H1 (cell line): ENCODE data around the gene HSCB. TPM values are rescaled to one million over a fixed set of nuclear protein-coding genes. Genes with fewer than 3 reads are reported as not detected.
"Not testable (repeated sequence)": the region's sequence is repeated elsewhere in the genome, so short reads cannot be mapped to it uniquely, and the experiment has no call there.

Source experiments
- CTCF ChIA-PET: fragments of 300-600 bp; sonication (Branson Sonifier 250); formaldehyde crosslinking; loops from one replicate; lab custom pipeline; 2021; ENCODE audit not compliant: partially characterized antibody; lab: Charles Lee
- POLR2A ChIA-PET: fragments of 300-600 bp; sonication (Branson Sonifier 250); formaldehyde crosslinking; loops from one replicate; lab custom pipeline; 2021; ENCODE audit warnings: inconsistent platforms; ENCODE audit not compliant: partially characterized antibody; lab: Charles Lee
- DNase-seq, 2 experiments: peaks; one replicate each; pipeline versions ENCODE4 v3.0.0 to v3.0.0-alpha.2; 2010 to 2022; ENCODE audit warnings: low spot score in 2 of 2, low read depth in 1 of 2, mixed read lengths in 1 of 2
- FAIRE-seq: peaks from 2 replicates; lab custom pipeline; 2011; peaks lifted over from hg19 to GRCh38; lab: Jason Lieb, UNC
- H2AFZ ChIP-seq: 2 replicates; pipeline ENCODE4 v1.8.1; 2012; ENCODE audit warnings: low read length, inconsistent platforms
- H2AK5ac ChIP-seq: 2 replicates; pipeline ENCODE4 v1.6.1; 2013; ENCODE audit warnings: low read depth, low read length
- H2BK120ac ChIP-seq: replicated peaks from 2 replicates; pipeline ENCODE3; 2013; ENCODE audit warnings: low read depth, low read length, inconsistent platforms
- H2BK12ac ChIP-seq: 2 replicates; pipeline ENCODE4 v1.6.1; 2013; ENCODE audit warnings: low read depth, low read length
- H2BK15ac ChIP-seq: 2 replicates; pipeline ENCODE4 v1.6.1; 2013; ENCODE audit warnings: low read length
- H2BK20ac ChIP-seq: 2 replicates; pipeline ENCODE4 v1.6.1; 2013; ENCODE audit warnings: low read length
- H2BK5ac ChIP-seq: 2 replicates; pipeline ENCODE4 v1.6.1; 2013; ENCODE audit warnings: low read depth, low read length
- H3K14ac ChIP-seq: 2 replicates; pipeline ENCODE4 v1.6.1; 2013; ENCODE audit warnings: inconsistent platforms; ENCODE audit not compliant: insufficient read length
- H3K18ac ChIP-seq: 2 replicates; pipeline ENCODE4 v1.6.1; 2013; ENCODE audit warnings: low read length; ENCODE audit errors: extremely low read depth
- H3K23ac ChIP-seq: 2 replicates; pipeline ENCODE4 v1.6.1; 2013; ENCODE audit warnings: inconsistent platforms; ENCODE audit not compliant: insufficient read length
- H3K23me2 ChIP-seq: 2 replicates; pipeline ENCODE4 v1.6.1; 2013; ENCODE audit warnings: low read depth, low read length
- H3K27ac ChIP-seq: 2 replicates; pipeline ENCODE4 v1.6.1; 2011; ENCODE audit warnings: low read depth, low read length, inconsistent platforms
- H3K27me3 ChIP-seq, 4 experiments: replicated peaks in 1 of 4; 1 replicate in 1 of 4; 2 replicates in 3 of 4; pipeline versions ENCODE4 v1.6.1 to v1.8.1; 2011 to 2013; ENCODE audit warnings: low read length in 3 of 4, mild to moderate bottlenecking in 3 of 4, inconsistent platforms in 2 of 4, mixed read lengths in 2 of 4, moderate library complexity in 1 of 4; ENCODE audit not compliant: control insufficient read depth in 3 of 4, insufficient read depth in 3 of 4; ENCODE audit errors: extremely low read depth in 1 of 4
- H3K36me3 ChIP-seq, 4 experiments: 2 replicates each; pipeline versions ENCODE4 v1.6.1 to v1.8.1; 2011 to 2013; ENCODE audit warnings: mild to moderate bottlenecking in 4 of 4, low read length in 3 of 4, moderate library complexity in 2 of 4, control low read depth in 1 of 4, inconsistent platforms in 1 of 4; ENCODE audit not compliant: insufficient read depth in 4 of 4, control insufficient read depth in 2 of 4
- H3K4ac ChIP-seq: replicated peaks from 2 replicates; pipeline ENCODE3; 2013; ENCODE audit warnings: low read length, low read depth, mixed read lengths, inconsistent platforms; ENCODE audit not compliant: insufficient read length
- H3K4me1 ChIP-seq, 4 experiments: replicated peaks in 1 of 4; 1 replicate in 1 of 4; 2 replicates in 3 of 4; pipeline versions ENCODE4 v1.6.1 to v1.8.1; 2011 to 2013; ENCODE audit warnings: low read length in 3 of 4, inconsistent platforms in 2 of 4, mixed read lengths in 1 of 4; ENCODE audit not compliant: insufficient read depth in 4 of 4, control insufficient read depth in 3 of 4
- H3K4me2 ChIP-seq, 2 experiments: 2 replicates each; pipeline versions ENCODE4 v1.6.1 to v1.8.1; 2011 to 2013; ENCODE audit warnings: low read depth in 2 of 2, low read length in 2 of 2, control low read depth in 1 of 2, inconsistent platforms in 1 of 2, mild to moderate bottlenecking in 1 of 2; ENCODE audit not compliant: insufficient read depth in 1 of 2
- H3K4me3 ChIP-seq, 4 experiments: fragments of 200-600, 300-600 bp in 1 of 4; sonication (generic), shearing (Covaris generic), sonication (Bioruptor Twin) in 1 of 4; 2 replicates each; pipeline versions ENCODE4 v1.5.1 to v1.8.1; 2011 to 2016; ENCODE audit warnings: low read length in 4 of 4, low read depth in 3 of 4, control low read depth in 2 of 4, inconsistent platforms in 2 of 4, mild to moderate bottlenecking in 2 of 4, mixed read lengths in 1 of 4, moderate library complexity in 1 of 4; ENCODE audit not compliant: insufficient read depth in 2 of 4; ENCODE audit errors: extremely low read depth in 1 of 4
- H3K56ac ChIP-seq: replicated peaks from 2 replicates; pipeline ENCODE3; 2013; ENCODE audit warnings: low read depth, mild to moderate bottlenecking, mixed read lengths, low read length, inconsistent platforms; ENCODE audit not compliant: insufficient read length
- H3K79me1 ChIP-seq: 2 replicates; pipeline ENCODE4 v1.6.1; 2013; ENCODE audit warnings: low read depth, low read length, control low read depth
- H3K79me2 ChIP-seq, 2 experiments: 2 replicates each; pipeline versions ENCODE4 v1.6.1 to v1.8.1; 2012 to 2013; ENCODE audit warnings: low read length in 2 of 2, mild to moderate bottlenecking in 2 of 2, inconsistent platforms in 1 of 2; ENCODE audit not compliant: insufficient read depth in 2 of 2, control insufficient read depth in 1 of 2
- H3K9ac ChIP-seq, 4 experiments: replicated peaks in 1 of 4; 1 replicate in 1 of 4; 2 replicates in 3 of 4; pipeline versions ENCODE4 v1.6.1 to v1.8.1; 2011 to 2013; ENCODE audit warnings: low read depth in 3 of 4, low read length in 3 of 4, control low read depth in 2 of 4, mild to moderate bottlenecking in 2 of 4, moderate library complexity in 2 of 4, inconsistent platforms in 1 of 4; ENCODE audit errors: extremely low read depth in 1 of 4
- H3K9me3 ChIP-seq, 2 experiments: 2 replicates each; pipeline versions ENCODE4 v1.6.1 to v1.8.1; 2012 to 2013; ENCODE audit warnings: mild to moderate bottlenecking in 2 of 2, moderate library complexity in 2 of 2, control low read depth in 1 of 2, inconsistent platforms in 1 of 2, low read depth in 1 of 2, low read length in 1 of 2, mixed read lengths in 1 of 2; ENCODE audit not compliant: insufficient read depth in 2 of 2
- H4K20me1 ChIP-seq, 2 experiments: replicated peaks in 1 of 2; 2 replicates each; pipeline versions ENCODE3 to v1.8.1; 2011 to 2013; ENCODE audit warnings: inconsistent platforms in 2 of 2, low read length in 2 of 2, mild to moderate bottlenecking in 1 of 2; ENCODE audit not compliant: insufficient read depth in 2 of 2, control insufficient read depth in 1 of 2
- H4K5ac ChIP-seq: 2 replicates; pipeline ENCODE4 v1.6.1; 2013; ENCODE audit warnings: low read length, low read depth, mixed read lengths, inconsistent platforms; ENCODE audit not compliant: insufficient read length
- H4K8ac ChIP-seq: 2 replicates; pipeline ENCODE4 v1.8.0; 2013; ENCODE audit warnings: mild to moderate bottlenecking, moderate library complexity, low read length, inconsistent platforms; ENCODE audit not compliant: insufficient read depth; ENCODE audit errors: extremely low read depth
- H4K91ac ChIP-seq: replicated peaks from 2 replicates; pipeline ENCODE3; 2013; ENCODE audit warnings: low read length, mixed read lengths, inconsistent platforms; ENCODE audit not compliant: insufficient read length
- WGBS, 2 experiments: shearing (Covaris generic) in 1 of 2; methylation state at CpG; one replicate each; pipeline versions ENCODE4 v1.1.6 to v1.1.7; 2013 to 2015; ENCODE audit warnings: low lambda C conversion rate in 2 of 2, mixed read lengths in 2 of 2, inconsistent platforms in 1 of 2, low coverage in 1 of 2, missing lambda C conversion rate in 1 of 2; ENCODE audit not compliant: insufficient replicate concordance in 2 of 2, insufficient coverage in 1 of 2, insufficient read length in 1 of 2; ENCODE audit errors: extremely low coverage in 1 of 2, missing lambda C conversion rate in 1 of 2; 5-methylcytosine and 5-hydroxymethylcytosine counted together
- polyA plus RNA-seq, 7 experiments: library from polyadenylated mRNA; depleted of rRNA in 3 of 7; stranded (reverse) in 5 of 7; unstranded in 2 of 7; fragments of >200 nt in 5 of 7; fragments of 200-250 nt in 2 of 7; gene quantifications; 1 replicate in 5 of 7; 2 replicates in 1 of 7; 4 replicates in 1 of 7; pipeline versions ENCODE4 v1.2.1 to v1.2.3, GENCODE V29; 2011 to 2013; ENCODE audit warnings: missing spikeins in 2 of 7, mixed read lengths in 2 of 7
- total RNA-seq: library from RNA; stranded (reverse); fragmentation: NEBNext Ultra II Directional; extraction: Animal tissue kit (Norgen Biotek cat#: 25700); gene quantifications from 2 replicates; pipeline ENCODE4 v1.2.1, GENCODE V29; 2021

HSCB gene
- total and polyA plus RNA-seq, 2 of the 8 experiments (the other 6 are each of a cell fraction or from before 2014, with no cell fraction given), result 14.7 to 16.6 TPM

DNA sequence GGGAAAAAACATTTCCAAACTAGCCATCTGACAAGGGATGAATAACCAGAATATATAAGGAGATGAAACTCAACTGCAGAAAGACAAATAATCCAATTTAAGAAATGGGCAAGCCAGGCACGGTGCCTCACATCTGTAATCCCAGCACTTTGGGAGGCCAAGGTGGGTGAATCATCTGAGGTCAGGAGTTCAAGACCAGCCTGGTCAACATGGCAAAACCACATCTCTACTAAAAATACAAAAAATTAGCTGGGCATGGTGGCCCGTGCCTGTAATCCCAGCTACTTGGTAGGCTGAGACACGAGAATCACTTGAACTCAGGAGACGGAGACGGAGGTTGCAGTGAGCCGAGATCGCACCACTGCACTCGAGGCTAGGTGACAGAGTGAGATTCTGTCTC lies 3.0 kb upstream of the HSCB start:
- 96% methylated on average over 8 of the region's 8 CpGs; no CpG with 5 or more reads in 1 of the 2 experiments for WGBS, 2 experiments
- not testable (repeated sequence) for H4K20me1 ChIP-seq
- CTCF ChIA-PET, result interaction anchor here (0.7 to 1.2 kb wide), 2 partner anchors 34 to 93 kb away, joined by 3 read pairs; partner anchors contain the start of gene CCDC117

More for the DNA sequence above, 3.0 kb upstream of the HSCB start:
- not testable (repeated sequence) for H3K14ac ChIP-seq, H3K27me3 ChIP-seq, H3K9me3 ChIP-seq, H3K4me3 ChIP-seq, H2AFZ ChIP-seq, H3K23me2 ChIP-seq, H2BK12ac ChIP-seq, H3K79me1 ChIP-seq, H3K27ac ChIP-seq, H3K4me2 ChIP-seq, H4K5ac ChIP-seq, H3K56ac ChIP-seq, H2BK5ac ChIP-seq, H3K36me3 ChIP-seq, H4K8ac ChIP-seq, H3K9ac ChIP-seq, H2BK20ac ChIP-seq, H2AK5ac ChIP-seq, H2BK15ac ChIP-seq, DNase-seq, FAIRE-seq, H3K18ac ChIP-seq, H4K91ac ChIP-seq, H3K4ac ChIP-seq, H2BK120ac ChIP-seq, H3K23ac ChIP-seq
- H3K79me2 ChIP-seq, result peaks cover 0 to 83% of the 10 kb centered on the region in 2 experiments; a peak in 3 of 4 replicates
- H3K4me1 ChIP-seq, result peaks cover 9 to 16% (median 10%) of the 10 kb centered on the region in 4 experiments; a peak in 6 of 7 replicates
- POLR2A ChIA-PET, result interaction anchor here (0.6 to 2.2 kb wide), 4 partner anchors 9 to 139 kb away, joined by 3 to 5 read pairs (median 4); partner anchors contain the start of gene CCDC117
